Putamen (tissue), 1 donor: ENCODE results near the gene LRP1B.
A peak's percentile ranks its signal among the peaks of the same experiment; 100 is the strongest.

Experiments used
- DNase-seq: peaks from one replicate; pipeline ENCODE4 v3.0.0-alpha.2; 2016; ENCODE audit warnings: low spot score

The LRP1B gene

DNA sequence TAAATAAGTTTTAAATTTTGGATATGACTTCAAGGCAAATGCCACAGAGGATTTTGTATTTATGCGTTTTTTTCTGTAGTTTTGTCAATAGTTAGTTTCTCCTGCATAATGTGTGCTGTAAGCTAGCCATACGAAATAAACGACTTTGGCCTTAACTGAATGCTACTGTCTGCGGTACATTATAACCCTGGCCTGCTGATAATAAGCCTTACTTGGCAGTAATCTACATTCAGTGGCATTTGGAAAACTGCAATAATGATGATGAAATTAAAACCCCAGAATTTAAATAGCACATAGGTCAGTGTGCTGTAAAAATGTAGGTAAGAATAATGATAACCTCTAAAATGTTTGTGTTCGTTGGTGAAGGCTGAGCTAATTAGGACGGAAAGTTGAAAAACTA, 88.8 kb downstream of the LRP1B start:
- DNase-seq: no peak

- no peak for DNase-seq
Observed at GRCh38 chr2:142041105-142041504, 89.7 kb downstream of the LRP1B start.

GRCh38 chr2:142040556-142040955, 90.3 kb downstream of the LRP1B start:
- no peak for DNase-seq

DNA sequence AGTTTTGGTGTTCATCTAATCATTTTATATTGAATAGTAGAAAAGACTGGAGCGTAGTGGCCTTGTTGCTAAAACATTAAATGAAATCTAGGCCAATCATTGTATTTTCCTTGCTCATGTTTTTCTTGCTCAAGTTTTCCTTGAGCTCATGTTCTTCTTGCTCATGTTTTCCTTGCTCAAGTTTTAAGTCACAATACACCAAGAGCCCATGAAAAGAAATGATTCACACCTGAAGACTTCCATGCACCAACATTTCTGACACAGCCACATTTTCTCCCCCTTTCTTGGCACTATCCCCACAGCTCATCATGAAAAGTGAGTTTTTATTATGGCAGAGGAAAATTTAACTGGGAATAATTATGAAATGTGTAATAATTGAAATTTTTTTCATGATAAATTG, 92.0 kb downstream of the LRP1B start:
- no peak for DNase-seq

- DNase-seq: no peak
Observed at GRCh38 chr2:142037744-142038143, 93.1 kb downstream of the LRP1B start.

DNA sequence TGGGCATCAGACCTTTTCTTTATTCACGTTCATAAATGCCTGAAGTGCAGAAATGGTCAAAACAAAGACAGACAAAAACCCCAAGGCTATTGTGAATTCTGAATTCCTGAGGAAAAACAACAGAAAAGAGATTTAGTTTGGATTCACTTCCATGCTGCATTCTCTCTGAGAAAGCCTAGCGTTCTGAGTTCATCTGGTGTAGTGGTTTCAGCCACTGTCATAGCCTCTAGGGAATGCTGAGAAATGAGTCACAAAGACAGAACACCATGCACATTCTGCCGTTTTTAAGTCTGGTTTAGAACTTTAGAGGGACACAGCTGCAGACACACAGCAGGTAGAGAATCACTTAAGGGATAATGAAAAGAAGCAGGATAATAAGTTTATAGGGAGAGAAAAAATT, 93.8 kb downstream of the LRP1B start:
- DNase-seq: no peak

DNA sequence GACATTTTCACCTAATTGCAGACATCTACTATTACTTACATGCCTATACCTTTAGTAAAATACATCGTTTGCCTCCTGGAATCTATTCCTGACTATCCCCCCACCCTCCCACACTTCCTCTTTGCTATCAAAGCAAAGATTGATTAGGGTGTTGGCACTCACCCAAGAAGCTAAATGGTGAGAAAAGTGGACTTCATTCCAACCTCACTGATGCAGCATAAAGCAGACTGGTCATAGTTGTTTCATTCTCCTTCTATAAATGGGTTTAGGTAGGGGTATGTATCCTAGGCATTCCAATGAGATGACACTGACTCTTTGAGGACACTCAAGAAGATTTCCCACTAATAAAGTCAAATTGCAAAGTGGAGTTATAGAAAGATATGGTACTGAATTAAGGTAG, 97.4 kb downstream of the LRP1B start:
- DNase-seq: no peak

DNA sequence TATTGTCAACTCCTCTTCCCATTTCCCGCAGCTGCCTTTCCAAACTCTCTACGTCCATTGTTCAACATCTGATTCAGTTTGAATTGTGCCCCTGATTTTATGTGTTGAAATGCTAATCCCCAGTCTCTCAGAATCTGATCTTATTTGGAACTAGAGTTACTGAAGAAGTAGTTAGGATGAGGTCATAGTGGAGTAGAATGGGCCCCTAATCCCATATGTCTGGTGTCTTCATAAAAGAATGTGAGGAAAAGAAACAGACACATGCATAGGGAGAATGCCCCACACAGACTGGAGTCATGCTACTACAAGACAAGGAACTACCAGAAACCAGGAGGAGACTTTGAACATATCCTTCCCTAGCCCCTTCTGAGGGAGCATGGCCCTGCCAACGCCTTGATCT, 99.2 kb downstream of the LRP1B start:
- DNase-seq: no peak

DNA sequence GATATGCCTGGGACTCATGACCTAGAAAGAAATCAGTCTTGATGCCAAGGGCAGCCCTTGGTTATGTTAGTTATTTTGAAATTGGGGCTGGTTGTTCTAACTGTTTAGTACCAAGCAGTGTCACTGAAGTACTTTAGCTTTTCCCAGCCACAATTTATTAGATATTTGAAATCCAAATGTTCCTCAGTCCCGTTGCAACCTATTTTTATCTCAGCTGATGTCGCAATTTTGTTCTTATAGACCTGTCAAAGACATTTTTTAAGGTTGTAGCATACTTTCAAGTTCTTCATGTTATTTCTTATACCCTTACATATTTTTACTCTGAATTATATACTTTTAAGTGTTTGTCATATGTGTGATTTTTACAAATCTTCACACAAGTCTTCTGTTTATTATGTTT, 100.1 kb downstream of the LRP1B start:
- DNase-seq: peak; percentile 29

DNA sequence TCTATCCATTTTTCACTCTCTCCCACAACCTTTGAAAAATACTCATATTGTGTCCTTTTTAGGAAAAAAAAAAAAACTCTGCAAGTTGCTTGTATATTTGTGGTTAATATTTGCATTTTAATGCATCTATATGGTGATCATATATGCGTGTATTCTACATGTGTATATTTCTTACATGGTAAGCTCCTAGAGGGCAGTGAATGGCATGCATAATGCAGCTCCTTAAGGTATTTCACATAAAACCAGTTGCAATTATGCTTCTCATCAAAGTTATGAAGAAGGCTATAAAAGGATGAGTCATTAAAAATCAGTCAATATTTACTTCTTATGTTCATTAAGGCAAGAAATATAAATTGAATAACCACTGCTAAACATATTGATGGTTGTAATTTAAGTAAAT, 100.8 kb downstream of the LRP1B start:
- DNase-seq: no peak

DNA sequence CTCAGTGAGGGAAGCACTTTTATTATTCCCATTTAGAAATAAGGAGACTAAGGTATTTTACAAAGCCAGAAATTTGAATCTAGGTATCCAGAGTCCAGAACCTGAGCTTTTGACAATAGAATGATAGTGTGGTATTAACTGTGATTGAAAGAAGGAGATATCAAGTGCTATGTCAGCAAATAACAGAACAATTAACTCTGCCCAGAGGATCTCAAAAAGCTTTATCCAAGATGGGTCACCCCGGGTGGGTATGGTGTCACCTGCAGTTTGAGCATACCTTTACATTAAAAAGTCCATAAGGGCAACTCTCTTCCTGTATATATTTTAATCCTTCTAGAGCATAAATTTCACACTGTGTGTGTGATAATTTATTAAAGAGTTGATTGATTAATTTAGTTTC, 105.4 kb downstream of the LRP1B start:
- DNase-seq: no peak

GRCh38 chr2:142020368-142020767, 110.4 kb downstream of the LRP1B start:
- no peak for DNase-seq

- DNase-seq: no peak
Observed at GRCh38 chr2:142014536-142014935, 116.3 kb downstream of the LRP1B start.

DNA sequence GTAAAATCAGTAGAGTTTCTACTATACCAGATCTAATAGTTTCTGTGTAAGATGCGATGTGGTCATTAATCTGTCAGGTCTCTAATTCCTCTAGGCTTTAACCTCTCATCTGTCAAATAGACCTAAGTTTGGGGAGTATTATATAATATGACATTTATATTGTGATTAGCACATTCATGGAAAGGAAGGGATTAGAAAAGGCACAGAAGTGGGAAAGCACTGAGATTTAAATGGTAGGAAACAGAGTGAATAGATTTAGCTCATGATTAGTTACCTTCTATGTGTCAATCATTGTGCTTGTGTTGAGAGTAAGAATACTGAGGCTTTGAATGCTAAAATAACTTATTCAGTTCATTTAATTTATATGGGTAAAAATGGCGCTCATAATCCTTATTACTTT, 118.0 kb downstream of the LRP1B start:
- DNase-seq: no peak

GRCh38 chr2:142010477-142011270, 120.1 kb downstream of the LRP1B start:
- peak; percentile 31 for DNase-seq

- no peak for DNase-seq
Observed at GRCh38 chr2:142008135-142008744, 122.6 kb downstream of the LRP1B start.

DNA sequence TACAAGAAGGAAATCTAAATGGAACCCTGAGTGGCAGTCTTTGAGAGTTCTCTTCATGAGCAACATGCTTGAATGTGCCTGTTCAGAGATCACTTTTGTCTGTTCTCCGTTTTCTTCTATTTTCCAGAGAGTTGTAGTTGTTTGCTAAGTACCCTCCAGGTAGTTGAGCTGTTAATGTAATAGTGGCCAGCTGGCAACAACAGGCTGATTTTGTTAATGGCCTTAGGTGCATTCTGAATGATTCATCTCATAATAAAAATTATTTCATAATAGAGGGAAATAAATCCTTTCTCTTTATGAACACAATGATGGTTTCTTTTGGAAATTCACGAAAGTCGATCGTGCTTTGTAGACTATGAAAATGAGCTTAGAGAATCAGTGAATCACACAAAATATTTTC, 136.8 kb downstream of the LRP1B start:
- no peak for DNase-seq

- no peak for DNase-seq
Observed at GRCh38 chr2:141992695-141993094, 138.1 kb downstream of the LRP1B start.

DNA sequence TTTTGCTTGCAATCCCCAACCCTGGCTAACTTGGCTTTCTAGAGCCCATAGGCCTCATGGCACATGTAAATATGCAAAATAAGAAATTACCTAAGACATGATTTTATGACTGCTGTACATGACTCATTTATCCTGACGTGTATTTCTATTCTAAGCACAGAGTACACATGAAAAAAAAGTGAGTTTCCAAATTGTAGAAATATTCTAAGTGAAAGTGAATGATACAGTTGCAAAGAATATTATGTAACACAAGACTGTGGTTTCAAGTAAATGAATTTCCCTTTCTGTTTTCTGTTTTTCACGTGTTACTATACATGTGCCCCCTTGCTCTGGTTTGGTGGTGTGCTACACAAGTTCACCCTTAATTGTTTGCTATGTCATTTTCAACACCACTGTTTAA, 162.4 kb downstream of the LRP1B start:
- DNase-seq: peak; percentile 39

GRCh38 chr2:141967980-141968379, 162.8 kb downstream of the LRP1B start:
- no peak for DNase-seq

GRCh38 chr2:141967503-141967902, 163.3 kb downstream of the LRP1B start:
- DNase-seq: no peak

DNA sequence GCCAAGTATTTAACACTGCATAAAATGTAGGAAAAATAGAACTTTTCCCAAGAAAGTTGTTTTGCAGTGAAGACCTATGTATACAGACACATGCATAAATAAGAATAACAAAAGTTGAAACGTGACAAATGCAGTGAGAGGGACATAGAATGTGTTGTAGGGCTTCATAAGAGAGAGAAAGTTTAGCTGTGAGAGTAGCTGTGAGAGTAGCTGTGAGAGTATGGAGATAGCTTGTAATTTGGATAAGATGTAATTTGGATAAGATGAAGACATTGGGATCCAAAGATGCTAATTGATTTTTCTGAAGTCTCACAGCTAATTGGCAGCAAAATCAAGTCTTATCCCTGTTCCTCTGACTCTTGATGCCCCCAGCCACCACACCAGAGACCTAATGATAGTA, 170.9 kb downstream of the LRP1B start:
- DNase-seq: no peak

GRCh38 chr2:141959016-141959415, 171.8 kb downstream of the LRP1B start:
- DNase-seq: no peak
